SH-SY5Y (cell line): Measurements from ENCODE around the gene CYP11A1.
A peak's percentile ranks its signal among the peaks of the same experiment; 100 is the strongest.

ENCODE experiments used
- GATA2 ChIP-seq: IDR thresholded peaks from 2 replicates; pipeline ENCODE4 v1.6.1; 2011; ENCODE audit warnings: mild to moderate bottlenecking, low read depth, low read length
- GATA3 ChIP-seq: IDR thresholded peaks from 2 replicates; pipeline ENCODE4 v1.6.1; 2011; ENCODE audit warnings: low read depth, mild to moderate bottlenecking, low read length, moderate library complexity

Gene CYP11A1

DNA sequence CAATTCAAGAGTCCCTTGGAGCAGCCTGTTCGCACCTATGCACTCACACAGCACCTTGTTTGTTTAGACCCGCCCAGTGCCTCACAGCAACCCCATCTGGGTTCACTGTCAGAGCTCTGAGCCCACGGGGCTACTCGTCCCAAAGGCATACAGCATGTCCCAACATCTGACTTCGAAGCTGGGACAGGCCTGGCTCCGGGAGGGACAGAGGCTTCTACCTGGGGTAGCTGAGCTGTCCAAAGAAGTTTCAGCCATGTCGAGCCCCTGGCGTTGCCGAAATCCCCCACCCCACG, 28.6 kb upstream of the CYP11A1 start:
- no peak for TF ChIP-seq GATA3
- TF ChIP-seq GATA2, result no peak

DNA sequence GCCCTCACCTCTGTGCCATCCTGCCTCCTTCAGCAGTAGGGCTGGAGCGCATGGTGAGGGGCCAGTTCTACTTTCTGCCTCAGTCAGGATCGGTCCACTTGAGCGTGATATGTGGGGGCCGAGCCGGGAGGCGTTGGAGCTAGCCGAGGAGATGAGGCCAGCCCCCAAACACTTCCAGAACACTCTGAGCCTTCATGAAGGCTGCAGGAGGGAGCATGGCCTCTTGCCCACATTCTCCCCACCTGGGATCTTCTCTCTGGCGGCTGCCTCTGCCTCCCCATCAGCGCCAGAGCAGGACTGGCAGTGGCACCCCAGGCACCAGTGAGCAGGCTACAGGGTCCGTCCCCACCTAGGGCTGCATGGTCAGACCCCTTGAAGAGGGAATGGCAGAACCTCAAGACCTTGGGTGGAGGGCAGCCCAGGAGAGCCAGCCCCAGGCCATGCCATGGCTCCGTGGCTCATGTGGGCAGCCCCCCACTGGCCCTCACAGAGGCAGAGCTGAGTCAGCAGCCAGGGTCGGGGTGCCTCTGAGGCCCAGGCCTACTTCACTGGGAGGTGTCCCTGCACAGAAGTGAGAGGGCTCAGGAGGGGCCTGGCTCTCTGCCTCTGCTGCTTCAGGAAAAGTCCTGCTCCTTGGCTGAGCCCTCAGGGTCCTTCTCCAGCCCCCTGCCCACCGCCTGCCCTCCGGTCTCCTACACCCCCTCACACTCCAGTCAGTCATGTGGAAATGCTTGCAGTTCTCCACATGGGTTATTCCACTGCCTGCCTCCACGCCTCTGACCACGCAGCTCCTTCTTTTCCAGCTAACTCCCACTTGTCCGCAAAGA, 28.1 kb upstream of the CYP11A1 start:
- no peak for TF ChIP-seq GATA3
- no peak for TF ChIP-seq GATA2

DNA sequence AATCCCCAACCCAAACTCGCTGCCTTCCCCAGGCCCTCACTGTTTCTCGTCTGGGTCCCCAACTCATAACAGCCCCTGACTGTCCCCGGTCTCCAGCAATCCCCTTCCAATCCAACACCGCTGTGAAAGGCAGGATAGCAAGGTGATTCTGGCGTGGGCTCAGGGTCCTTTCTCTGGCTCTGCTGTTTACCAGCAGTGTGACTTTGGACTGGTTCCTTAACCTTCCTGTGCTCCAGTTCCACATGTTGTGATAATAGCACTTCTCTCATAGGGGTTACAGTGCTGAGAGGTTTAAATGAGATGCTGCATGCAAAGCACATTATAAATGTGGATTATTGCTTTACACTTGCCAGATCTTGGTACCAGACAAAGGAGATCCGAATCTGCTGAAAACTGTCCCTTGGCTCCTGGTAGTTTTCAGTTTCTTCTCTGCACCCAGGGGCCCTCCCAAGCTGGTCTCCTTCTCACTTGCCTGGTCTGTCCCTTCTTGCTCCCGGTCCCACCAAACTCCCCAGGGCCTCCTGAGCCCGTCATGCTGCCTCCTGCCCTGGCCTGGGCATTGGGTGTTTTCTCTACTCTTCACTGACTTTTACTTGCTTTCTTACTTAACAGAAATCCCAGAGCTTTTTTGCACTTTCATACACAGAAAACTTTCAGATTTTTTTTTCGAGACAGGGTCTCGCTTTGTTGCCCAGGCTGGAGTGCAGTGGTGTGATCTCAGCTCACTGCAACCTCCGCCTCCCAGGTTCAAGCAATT, 26.8 kb upstream of the CYP11A1 start:
- no peak for TF ChIP-seq GATA3
- TF ChIP-seq GATA2, result no peak

DNA sequence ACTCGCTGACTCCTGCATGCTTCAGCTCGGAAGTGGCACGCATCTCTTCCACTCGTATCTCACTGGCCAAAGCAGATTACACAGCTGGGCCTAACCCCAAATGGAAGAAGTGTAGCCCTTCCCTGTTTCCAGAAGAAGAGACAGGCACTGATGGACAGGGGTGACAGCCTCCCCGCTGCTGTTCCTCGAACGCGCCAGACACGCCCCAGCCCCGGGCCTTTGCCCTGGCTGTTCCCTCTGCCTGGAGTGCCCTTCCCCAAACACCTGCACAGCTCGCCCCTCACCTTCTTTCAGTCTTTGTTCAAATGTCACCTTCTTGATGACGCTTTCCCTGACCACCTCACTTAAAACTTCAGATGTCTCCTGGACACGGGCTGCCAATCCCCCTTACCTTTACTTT, 26.0 kb upstream of the CYP11A1 start:
- TF ChIP-seq GATA3 (no peak), GATA2 (no peak)

DNA sequence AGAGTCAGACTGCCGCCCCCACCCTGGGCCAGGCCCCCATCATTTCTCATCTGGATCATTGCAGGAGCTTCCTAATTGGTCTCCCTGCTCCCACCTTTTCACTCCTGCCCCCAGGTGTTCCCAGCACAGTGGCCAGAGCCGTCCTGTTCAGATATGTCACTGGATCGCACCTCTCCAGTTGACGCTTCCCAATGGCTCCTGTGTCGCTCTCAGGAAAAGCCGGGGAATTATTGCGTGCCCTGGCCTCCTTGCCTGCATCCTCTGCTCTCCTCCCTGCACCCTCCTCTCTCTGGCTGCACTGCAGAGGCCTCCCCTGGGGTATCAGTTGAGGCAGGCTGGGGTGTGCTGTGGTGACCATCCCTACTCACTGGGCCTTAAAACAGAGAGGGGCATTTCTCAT, 25.5 kb upstream of the CYP11A1 start:
- TF ChIP-seq GATA3 (no peak), GATA2 (no peak)

DNA sequence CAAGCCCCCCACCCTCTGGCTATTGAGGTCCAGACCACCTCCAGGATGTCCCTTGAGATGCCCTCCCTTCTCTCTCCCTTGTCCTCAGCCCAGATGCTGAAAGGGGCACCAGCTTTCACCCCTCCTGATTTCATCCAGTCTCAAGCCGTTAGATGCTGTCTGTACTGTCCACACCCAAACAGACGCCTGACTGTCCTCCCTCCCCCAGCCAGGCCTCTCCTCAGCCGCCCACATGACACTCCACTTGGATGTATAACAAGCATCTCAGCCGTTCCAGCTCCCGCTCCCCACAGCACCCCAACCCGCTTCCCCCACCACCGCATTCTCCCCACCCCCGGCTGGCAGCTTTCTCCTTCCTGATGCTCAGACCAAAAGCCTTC, 25.0 kb upstream of the CYP11A1 start:
- no peak for TF ChIP-seq GATA2
- no peak for TF ChIP-seq GATA3

DNA sequence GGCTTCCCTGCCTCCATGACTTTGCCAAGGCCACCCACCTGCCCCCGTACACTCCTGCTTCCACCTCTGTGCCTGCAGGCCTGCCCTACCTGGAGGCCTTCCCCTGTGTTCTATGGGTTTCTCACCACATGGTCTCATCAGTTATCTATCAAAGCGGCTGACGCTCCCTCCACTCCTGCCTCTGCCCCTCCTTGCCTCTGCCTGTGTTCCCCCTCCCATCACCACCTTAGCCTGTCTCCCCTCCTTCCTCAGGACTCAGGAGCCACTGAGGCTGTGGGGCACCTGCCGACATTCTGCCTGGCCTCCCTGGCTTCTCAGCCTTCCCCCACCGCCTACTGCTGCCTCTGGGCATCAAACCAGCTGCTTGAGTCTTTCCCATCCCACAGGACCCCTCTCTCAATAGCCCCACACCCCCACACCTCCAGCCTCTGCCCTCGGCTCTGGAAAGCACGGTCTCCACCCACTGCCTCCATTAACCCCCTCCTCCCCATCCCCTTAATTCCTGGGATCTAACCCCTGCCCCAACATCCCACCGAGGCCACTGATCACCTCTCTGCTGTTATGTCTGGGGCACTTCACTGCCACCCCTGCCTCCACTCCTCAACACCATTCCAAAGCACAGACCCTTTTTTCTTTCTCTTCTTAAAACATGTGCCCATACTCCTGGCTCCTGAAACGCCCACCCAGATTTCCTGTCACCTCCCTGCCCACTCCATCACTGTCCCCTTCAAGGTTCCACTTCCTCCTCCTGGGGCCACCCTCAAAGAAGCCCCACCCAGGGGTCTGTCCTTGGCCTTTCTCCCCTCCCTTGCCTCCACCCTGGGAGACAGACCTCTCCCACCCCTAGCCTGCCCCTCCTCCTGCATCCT, 24.4 kb upstream of the CYP11A1 start:
- TF ChIP-seq GATA2, result no peak
- no peak for TF ChIP-seq GATA3

DNA sequence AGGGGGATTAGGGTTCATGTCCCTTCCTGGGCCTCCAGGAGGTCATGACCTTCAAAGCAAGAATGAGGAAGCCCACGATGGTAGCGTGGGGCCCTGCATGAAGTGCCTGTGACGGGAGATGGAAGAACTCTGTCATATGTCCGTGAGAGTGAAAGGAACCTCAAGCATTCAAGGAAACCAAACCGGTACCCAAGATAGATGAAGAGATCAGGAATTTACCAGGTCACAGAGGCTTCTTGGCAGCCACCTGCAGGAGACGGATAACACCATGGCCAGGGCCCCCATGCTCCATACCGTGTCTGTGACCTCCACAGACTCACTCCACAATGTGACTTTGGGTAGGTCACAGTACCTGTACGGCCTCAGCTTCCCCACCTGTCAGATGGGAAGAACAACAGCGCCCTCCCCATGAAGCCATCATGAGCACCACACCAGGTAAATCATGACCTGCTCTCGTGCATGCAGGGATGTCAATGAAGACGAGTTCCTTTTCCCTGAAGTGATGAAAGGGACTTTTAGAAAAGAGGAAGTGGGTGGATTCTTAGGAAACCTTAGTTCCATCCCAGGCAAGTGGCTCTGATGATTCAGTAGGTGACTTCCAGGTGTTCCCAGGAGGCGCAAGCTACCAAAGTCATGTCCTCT, 23.3 kb upstream of the CYP11A1 start:
- TF ChIP-seq GATA2 (no peak), GATA3 (no peak)

DNA sequence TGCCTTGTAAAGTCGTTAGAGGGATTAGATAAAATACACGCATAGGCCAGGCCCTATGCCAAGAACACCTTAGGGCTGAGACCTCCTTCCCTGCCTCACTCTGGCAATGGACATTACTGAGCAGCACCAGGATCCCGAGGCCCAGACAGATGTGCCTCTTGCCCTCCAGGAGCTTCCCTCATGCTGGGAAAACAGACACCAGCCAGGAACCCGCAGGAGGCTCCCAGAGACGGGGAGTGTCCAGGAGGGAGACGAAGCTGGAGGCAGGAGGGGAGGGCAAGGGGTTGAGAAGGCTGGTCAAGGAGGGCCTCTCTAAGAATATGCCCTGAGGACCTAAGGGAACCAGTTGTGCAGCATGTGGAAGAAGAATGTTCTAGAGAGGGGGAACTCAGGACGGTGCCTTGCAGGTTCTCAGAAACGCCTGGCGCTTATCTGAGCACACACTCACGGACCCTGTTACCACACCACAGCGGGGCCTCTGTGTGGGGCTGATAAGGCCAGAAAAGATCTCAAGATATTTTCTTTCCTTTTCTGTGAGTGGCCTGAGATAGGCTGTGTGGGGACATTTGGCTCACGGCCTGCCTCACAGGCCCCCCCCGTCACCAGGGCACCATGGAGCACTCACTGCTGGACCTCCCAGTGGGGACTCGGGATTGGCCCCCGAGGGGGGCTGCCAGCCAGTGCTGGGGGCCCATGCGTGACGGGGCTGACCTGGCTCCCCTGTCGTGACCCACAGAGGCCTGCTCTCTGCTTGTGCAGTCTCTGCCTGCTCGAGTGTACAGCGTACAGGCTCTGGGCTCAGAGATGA, 22.0 kb upstream of the CYP11A1 start:
- TF ChIP-seq GATA2 (peak; percentile 89), GATA3 (no peak)

DNA sequence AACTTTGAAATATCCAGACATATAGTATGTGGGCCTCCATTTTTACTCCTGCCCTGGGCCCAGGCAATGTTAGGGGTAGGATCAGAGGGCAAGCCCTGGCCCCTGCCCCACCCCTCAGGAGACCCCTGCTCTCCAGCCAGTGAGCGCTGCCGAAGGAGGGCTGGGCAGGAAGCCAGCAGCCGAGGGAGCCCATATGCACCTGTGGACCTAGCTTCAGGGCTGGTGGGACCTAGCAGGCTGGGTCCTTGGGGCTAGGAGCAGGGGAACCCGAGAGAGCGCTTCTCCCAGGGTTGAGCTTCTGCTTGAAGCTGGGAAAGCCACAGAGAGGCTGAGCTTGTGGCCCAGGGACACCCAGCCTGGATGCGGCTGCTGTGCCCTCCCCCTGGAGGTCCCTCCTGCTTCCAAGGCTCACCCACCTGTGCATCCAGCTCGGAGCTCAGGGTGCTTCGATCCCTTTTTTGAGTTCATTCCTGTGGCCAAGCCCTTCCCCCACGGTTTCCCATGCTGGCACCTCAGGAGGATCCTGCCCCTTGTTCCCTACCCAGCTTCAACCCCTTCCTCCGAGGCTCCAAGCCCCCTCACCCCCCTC, 21.0 kb upstream of the CYP11A1 start:
- TF ChIP-seq GATA2 (no peak), GATA3 (no peak)

DNA sequence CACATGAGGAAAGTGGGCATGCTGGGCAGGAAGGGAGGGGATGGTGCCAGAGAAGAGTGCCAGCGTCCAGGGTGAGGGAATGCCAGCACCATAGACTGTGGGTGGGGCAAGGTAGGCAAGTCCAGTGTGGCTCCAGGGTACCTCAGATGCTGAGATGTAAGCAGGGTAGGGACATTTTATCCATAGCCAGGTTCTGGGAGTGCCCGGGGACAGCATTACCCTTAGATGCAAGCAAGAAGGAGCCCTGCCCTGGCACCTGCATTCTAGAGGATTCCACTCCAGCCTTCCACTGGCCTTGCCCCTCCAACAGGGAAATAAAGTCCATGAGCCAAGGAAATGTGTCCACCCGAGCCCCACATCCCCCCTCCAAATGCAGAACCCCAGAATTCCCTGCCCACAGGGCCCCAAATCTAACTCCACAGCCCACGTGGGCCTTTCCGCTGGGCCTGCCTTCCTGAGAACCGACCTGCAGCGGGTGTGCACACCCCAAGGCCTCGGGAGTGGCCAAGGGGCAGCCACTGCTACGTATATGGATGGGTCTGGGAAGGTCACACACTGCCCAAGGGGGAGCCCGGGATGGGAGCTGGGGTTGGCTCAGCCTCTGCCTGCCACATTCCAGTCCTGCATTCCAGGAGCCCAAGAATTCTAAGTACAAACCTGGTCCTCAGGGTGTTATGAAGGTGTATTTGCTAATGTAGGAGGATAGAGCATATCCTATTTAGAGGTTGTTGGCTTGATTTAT, 20.3 kb upstream of the CYP11A1 start:
- no peak for TF ChIP-seq GATA3
- TF ChIP-seq GATA2, result no peak

DNA sequence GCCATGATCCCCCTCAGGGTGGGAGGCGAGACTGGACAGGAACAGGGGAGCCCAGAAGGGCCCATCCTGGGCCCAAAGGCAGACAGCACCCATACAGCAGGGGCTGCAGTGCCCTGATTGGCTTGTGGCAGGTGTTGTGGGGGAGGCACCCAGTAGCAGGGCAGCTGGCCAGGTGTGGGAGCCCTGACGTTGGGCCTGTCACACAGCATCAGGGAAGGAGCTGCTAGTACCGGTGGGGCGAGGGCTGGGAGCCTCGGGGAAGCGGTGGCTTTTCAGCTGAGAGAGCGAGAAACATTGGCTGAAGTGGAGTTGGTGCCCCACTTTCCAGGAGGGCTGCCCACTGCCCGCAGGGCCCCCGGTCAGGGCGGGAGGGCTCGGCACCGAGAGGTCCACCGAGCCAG, 19.7 kb upstream of the CYP11A1 start:
- TF ChIP-seq GATA2 (no peak), GATA3 (no peak)
